Measurements from ENCODE around the gene ACTA2. TPM values are rescaled to one million over a fixed set of nuclear protein-coding genes. Genes with fewer than 3 reads are reported as not detected.

Gene ACTA2
- total RNA-seq, 1 experiment from 2014 or later = not detected

GRCh38 chr10:88946965-88947590 lies 5.5 kb downstream of the ACTA2 start:
- H3K4me1 ChIP-seq (ENCODE audit: insufficient read depth, low read length) = peaks cover 17% of the 10 kb centered on the region
- no peaks in the 10 kb centered on the region for H3F3A ChIP-seq (ENCODE audit: low read length, unreplicated experiment)
- no peaks in the 10 kb centered on the region for H3K9me3 ChIP-seq (ENCODE audit: low read length)
- BruUV-seq (replicated peaks) = no TSS peak
- ATAC-seq (no peak), DNase-seq (no peak)
- POLR2A ChIA-PET (ENCODE audit: unreplicated experiment) = no interaction called here
- H2AFZ ChIP-seq (ENCODE audit: low read length) = no peak overlapping the region
- CTCF ChIA-PET = no interaction called here
- TF ChIP-seq EZH2phosphoT487 (IDR thresholded peaks at IDR 0.05; ENCODE audit: borderline replicate concordance, low read length) (no peak), EZH2 (IDR thresholded peaks at IDR 0.05; ENCODE audit: low read length, unreplicated experiment) (no peak), CTCF (conservative IDR thresholded peaks at IDR 0.05; ENCODE audit: low read depth, low read length) (no peak)
- H3K79me2 ChIP-seq (ENCODE audit: low read length) = no peaks in the 10 kb centered on the region
- no peaks in the 10 kb centered on the region for H4K20me1 ChIP-seq (ENCODE audit: low read length)
- no peaks in the 10 kb centered on the region for H3K36me3 ChIP-seq (ENCODE audit: low read depth, low read length)
- H3K4me3 ChIP-seq (ENCODE audit: low read length) = no peak overlapping the region
- H3K9me2 ChIP-seq (replicated peaks; ENCODE audit: low read length) = no peaks in the 10 kb centered on the region
- H3K9ac ChIP-seq (ENCODE audit: low read length) = no peak overlapping the region
- intact Hi-C loops (cut with micrococcal nuclease) = no loop called here
- H3K27ac ChIP-seq (ENCODE audit: low read length) = no peak overlapping the region
- no peaks in the 10 kb centered on the region for H3K27me3 ChIP-seq (ENCODE audit: low read length)
- H3K4me2 ChIP-seq (ENCODE audit: low read length) = no peak overlapping the region

- POLR2A ChIA-PET (ENCODE audit: unreplicated experiment) = no interaction called here
- no peak overlapping the region for H2AFZ ChIP-seq (ENCODE audit: low read length)
- no peak for ATAC-seq
Observed at GRCh38 chr10:88946200-88946599, 6.4 kb downstream of the ACTA2 start.

More at GRCh38 chr10:88946200-88946599, 6.4 kb downstream of the ACTA2 start:
- Histone ChIP-seq H4K20me1 (ENCODE audit: low read length) (no peaks in the 10 kb centered on the region), H3K9me2 (replicated peaks; ENCODE audit: low read length) (no peaks in the 10 kb centered on the region), H3K4me2 (ENCODE audit: low read length) (no peak overlapping the region), H3K9ac (ENCODE audit: low read length) (no peak overlapping the region), H3K79me2 (ENCODE audit: low read length) (no peaks in the 10 kb centered on the region), H3K9me3 (ENCODE audit: low read length) (no peaks in the 10 kb centered on the region), H3K36me3 (ENCODE audit: low read depth, low read length) (no peaks in the 10 kb centered on the region), H3K27me3 (ENCODE audit: low read length) (no peaks in the 10 kb centered on the region), H3F3A (ENCODE audit: low read length, unreplicated experiment) (no peaks in the 10 kb centered on the region), H3K4me1 (ENCODE audit: insufficient read depth, low read length) (peaks cover 9% of the 10 kb centered on the region), H3K27ac (ENCODE audit: low read length) (no peak overlapping the region), H3K4me3 (ENCODE audit: low read length) (no peak overlapping the region)
- CTCF ChIA-PET = no interaction called here
- TF ChIP-seq EZH2 (IDR thresholded peaks at IDR 0.05; ENCODE audit: low read length, unreplicated experiment) (no peak), EZH2phosphoT487 (IDR thresholded peaks at IDR 0.05; ENCODE audit: borderline replicate concordance, low read length) (no peak), CTCF (conservative IDR thresholded peaks at IDR 0.05; ENCODE audit: low read depth, low read length) (no peak)
- DNase-seq = no peak
- intact Hi-C loops (cut with micrococcal nuclease) = no loop called here
- BruUV-seq (replicated peaks) = no TSS peak
